K562 (cell line): ENCODE results near the gene HMGN1. TPM values are rescaled to one million over a fixed set of nuclear protein-coding genes. Genes with fewer than 3 reads are reported as not detected.

Experiments
- BCL6 ChIP-seq: fragments of 250-450 bp; sonication (Bioruptor Pico); IDR thresholded peaks from 2 replicates; pipeline ENCODE4 v1.4.0; 2020
- CBFA2T3 ChIP-seq: fragments of 450-650 bp; IDR thresholded peaks from 2 replicates; pipeline ENCODE4 v1.6.1; 2017
- CBX3 ChIP-seq, 2 experiments: IDR thresholded peaks; 1 replicate in 1 of 2; 2 replicates in 1 of 2; pipeline ENCODE4 v1.6.1; 2012; ENCODE audit warnings: inconsistent platforms in 2 of 2, low read length in 2 of 2, borderline replicate concordance in 1 of 2, control low read depth in 1 of 2
- CHD1 ChIP-seq: fragments of 200-600 bp; sonication (generic); IDR thresholded peaks from one replicate; pipeline ENCODE4 v1.6.1; 2012; ENCODE audit warnings: mild to moderate bottlenecking, moderate library complexity, low read length, inconsistent platforms
- DPF2 ChIP-seq: fragments of 450-650 bp; IDR thresholded peaks from 2 replicates; pipeline ENCODE4 v1.6.1; 2016
- E2F1 ChIP-seq: sonication (generic); formaldehyde crosslinking; IDR thresholded peaks from 2 replicates; pipeline ENCODE4 v1.8.1; 2023; ENCODE audit warnings: mild to moderate bottlenecking, missing genetic modification reagents, moderate library complexity
- HDAC6 ChIP-seq: IDR thresholded peaks from 2 replicates; pipeline ENCODE4 v1.6.1; 2012; ENCODE audit warnings: low read depth, mild to moderate bottlenecking, control low read depth, inconsistent platforms, low read length, moderate library complexity
- HIVEP1 ChIP-seq: fragments of 250-450 bp; sonication (Bioruptor Pico); IDR thresholded peaks from 2 replicates; pipeline ENCODE4 v1.4.0; 2020; ENCODE audit warnings: mild to moderate bottlenecking
- HMG20B ChIP-seq: fragments of 250-450 bp; sonication (Bioruptor Pico); IDR thresholded peaks from 2 replicates; pipeline ENCODE4 v1.5.0; 2021; ENCODE audit warnings: mild to moderate bottlenecking
- ILF3 ChIP-seq: fragments of 450-650 bp; IDR thresholded peaks from 2 replicates; pipeline ENCODE4 v1.6.1; 2018; ENCODE audit warnings: antibody characterized with exemption, mild to moderate bottlenecking, moderate library complexity, borderline replicate concordance
- KLF13 ChIP-seq: fragments of 450-650 bp; IDR thresholded peaks from 2 replicates; pipeline ENCODE4 v1.6.1; 2016; ENCODE audit warnings: missing genetic modification characterization, low read depth, mild to moderate bottlenecking, missing compliant biosample characterization, moderate library complexity, borderline replicate concordance
- MCM3 ChIP-seq: fragments of 450-650 bp; IDR thresholded peaks from 2 replicates; pipeline ENCODE4 v1.6.1; 2016
- NCOA1 ChIP-seq: fragments of 450-650 bp; IDR thresholded peaks from 2 replicates; pipeline ENCODE4 v1.6.1; 2016; ENCODE audit warnings: low read depth
- NRF1 ChIP-seq, 2 experiments: fragments of 450-650 bp; IDR thresholded peaks in 1 of 2; conservative IDR thresholded peaks in 1 of 2; 2 replicates each; pipeline ENCODE4 v1.6.1; 2014; ENCODE audit warnings: mild to moderate bottlenecking in 2 of 2
- PCBP1 ChIP-seq: fragments of 200-400 bp; formaldehyde crosslinking; IDR thresholded peaks from 2 replicates; pipeline ENCODE4 v1.6.1; 2018; ENCODE audit warnings: mild to moderate bottlenecking, low read depth, low read length; ENCODE audit not compliant: poor library complexity, severe bottlenecking
- PCBP2 ChIP-seq: fragments of 200-400 bp; formaldehyde crosslinking; IDR thresholded peaks from 2 replicates; pipeline ENCODE4 v1.6.1; 2018; ENCODE audit warnings: low read length, low read depth, mild to moderate bottlenecking, moderate library complexity; ENCODE audit not compliant: poor library complexity, severe bottlenecking
- RBM25 ChIP-seq: fragments of 200-400 bp; formaldehyde crosslinking; IDR thresholded peaks from 2 replicates; pipeline ENCODE4 v1.6.1; 2018; ENCODE audit warnings: low read length, low read depth, moderate library complexity; ENCODE audit not compliant: severe bottlenecking
- SRF ChIP-seq, 2 experiments: fragments of 250-450, 450-650 bp in 1 of 2; sonication (Bioruptor Pico) in 1 of 2; sonication (generic) in 1 of 2; formaldehyde crosslinking; IDR thresholded peaks; 2 replicates each; pipeline versions ENCODE4 v1.5.0 to v1.5.1; 2020 to 2022; ENCODE audit warnings: mild to moderate bottlenecking in 1 of 2, missing genetic modification reagents in 1 of 2
- TOE1 ChIP-seq, 2 experiments: fragments of 450-650 bp in 1 of 2; sonication (generic) in 1 of 2; formaldehyde crosslinking in 1 of 2; IDR thresholded peaks; 2 replicates each; pipeline versions ENCODE4 v1.7.1 to v1.8.0; 2016 to 2022; ENCODE audit warnings: borderline replicate concordance in 2 of 2, mild to moderate bottlenecking in 2 of 2, antibody characterized with exemption in 1 of 2, inconsistent platforms in 1 of 2, low read depth in 1 of 2, missing genetic modification reagents in 1 of 2, moderate library complexity in 1 of 2
- ZBTB17 ChIP-seq: fragments of 450-650 bp; formaldehyde crosslinking; IDR thresholded peaks from 2 replicates; pipeline ENCODE4 v1.4.0; 2020; ENCODE audit warnings: mild to moderate bottlenecking
- ZNF133 ChIP-seq: fragments of 250-450 bp; sonication (Bioruptor Pico); IDR thresholded peaks from 2 replicates; pipeline ENCODE4 v1.4.0; 2020; ENCODE audit warnings: mild to moderate bottlenecking
- ZNF224 ChIP-seq: sonication (generic); formaldehyde crosslinking; IDR thresholded peaks from 2 replicates; pipeline ENCODE4 v1.8.0; 2022; ENCODE audit warnings: mild to moderate bottlenecking, missing genetic modification reagents
- ZNF354B ChIP-seq: fragments of 250-450 bp; sonication (Bioruptor Pico); IDR thresholded peaks from 2 replicates; pipeline ENCODE4 v1.4.0; 2020
- ZNF57 ChIP-seq: fragments of 450-650 bp; formaldehyde crosslinking; IDR thresholded peaks from 2 replicates; pipeline ENCODE4 v1.4.0; 2020; ENCODE audit warnings: mild to moderate bottlenecking, moderate library complexity
- polyA plus RNA-seq, 8 experiments: library from polyadenylated mRNA; depleted of rRNA in 4 of 8; stranded (reverse) in 5 of 8; unstranded in 3 of 8; fragments of >200 nt; fragmentation: Nextera tagmentation in 2 of 8; fragmentation: Illumina TruSeq in 1 of 8; extraction: Ambion mirVana in 2 of 8; extraction: Trizol in 1 of 8; gene quantifications; 2 replicates each; pipeline versions ENCODE4 v1.2.1 to v1.2.3, GENCODE V29; 2011 to 2014; ENCODE audit warnings: inconsistent platforms in 1 of 8, missing spikeins in 1 of 8
- total RNA-seq, 7 experiments: library from RNA; depleted of rRNA in 6 of 7; stranded (reverse); fragments of >200 nt in 6 of 7; fragmentation: Illumina TruSeq in 2 of 7; extraction: Trizol in 2 of 7; gene quantifications; 2 replicates each; pipeline versions ENCODE4 v1.2.1 to v1.2.3, GENCODE V29; 2011 to 2021; ENCODE audit warnings: low replicate concordance in 1 of 7
- TF ChIP-seq, protein P1 (sequence below): sonication (generic); formaldehyde crosslinking; IDR thresholded peaks from 2 replicates; pipeline ENCODE4 v1.8.0; 2022; ENCODE audit warnings: mild to moderate bottlenecking, missing genetic modification reagents
- TF ChIP-seq, protein P2 (sequence below): fragments of 250-450 bp; sonication (Bioruptor Pico); IDR thresholded peaks from 2 replicates; pipeline ENCODE4 v1.5.0; 2021

HMGN1 gene
- total and polyA plus RNA-seq, 9 of the 15 experiments (the other 6 are each of a cell fraction or from before 2014, with no cell fraction given): 124 to 626 (median 498) TPM

DNA sequence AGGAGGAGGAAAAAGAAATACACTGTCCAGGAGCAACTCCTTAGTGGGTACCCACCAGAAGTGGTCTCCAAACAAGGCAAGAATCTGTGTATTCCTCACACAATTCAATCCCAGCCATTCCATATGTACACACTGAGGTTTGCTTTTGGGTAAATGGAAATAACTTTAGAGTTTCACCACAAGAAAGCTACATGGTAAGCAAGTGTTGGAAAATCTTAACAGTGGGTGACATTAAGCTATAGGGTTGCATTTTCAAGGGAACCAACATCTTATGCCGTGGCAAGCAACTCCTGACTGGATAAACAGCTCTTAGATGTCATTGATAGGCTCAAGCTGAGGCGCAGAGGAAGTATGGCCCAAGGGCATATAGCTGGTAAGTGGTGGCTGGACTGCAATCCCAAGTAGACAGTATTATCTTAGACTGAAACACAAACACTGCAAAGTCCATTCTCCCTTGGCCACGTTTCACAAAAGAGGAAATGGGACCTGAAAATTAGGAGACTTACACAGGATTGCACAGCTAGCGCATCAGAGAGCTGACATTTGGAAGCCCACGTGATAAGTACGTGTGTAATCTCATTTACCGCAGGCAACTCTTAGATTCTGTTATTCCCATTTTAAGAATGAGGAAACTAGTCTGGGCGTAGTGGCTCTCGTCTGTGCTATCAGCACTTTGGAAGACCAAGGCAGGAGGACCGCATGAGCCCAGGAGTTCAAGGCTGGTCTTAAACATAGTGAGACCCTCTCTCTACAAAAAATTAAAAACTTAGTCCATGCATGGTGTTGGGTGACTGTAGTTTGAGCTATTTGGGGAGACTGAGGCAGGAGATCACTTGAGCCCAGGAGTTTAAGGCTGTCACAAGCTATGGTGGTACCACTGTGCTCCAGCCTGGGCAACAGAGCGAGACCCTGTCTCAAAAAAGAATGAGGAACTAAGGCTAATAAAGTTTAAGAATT is 31.5 kb downstream of the HMGN1 start (continued):
- TF ChIP-seq, protein P1, sequence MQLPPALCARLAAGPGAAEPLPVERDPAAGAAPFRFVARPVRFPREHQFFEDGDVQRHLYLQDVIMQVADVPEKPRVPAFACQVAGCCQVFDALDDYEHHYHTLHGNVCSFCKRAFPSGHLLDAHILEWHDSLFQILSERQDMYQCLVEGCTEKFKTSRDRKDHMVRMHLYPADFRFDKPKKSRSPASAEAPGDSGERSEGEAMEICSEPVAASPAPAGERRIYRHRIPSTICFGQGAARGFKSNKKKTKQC (CRISPR knock-in tag): no peak
- TF ChIP-seq, protein P2, sequence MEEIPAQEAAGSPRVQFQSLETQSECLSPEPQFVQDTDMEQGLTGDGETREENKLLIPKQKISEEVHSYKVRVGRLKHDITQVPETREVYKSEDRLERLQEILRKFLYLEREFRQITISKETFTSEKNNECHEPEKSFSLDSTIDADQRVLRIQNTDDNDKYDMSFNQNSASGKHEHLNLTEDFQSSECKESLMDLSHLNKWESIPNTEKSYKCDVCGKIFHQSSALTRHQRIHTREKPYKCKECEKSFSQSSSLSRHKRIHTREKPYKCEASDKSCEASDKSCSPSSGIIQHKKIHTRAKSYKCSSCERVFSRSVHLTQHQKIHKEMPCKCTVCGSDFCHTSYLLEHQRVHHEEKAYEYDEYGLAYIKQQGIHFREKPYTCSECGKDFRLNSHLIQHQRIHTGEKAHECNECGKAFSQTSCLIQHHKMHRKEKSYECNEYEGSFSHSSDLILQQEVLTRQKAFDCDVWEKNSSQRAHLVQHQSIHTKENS: no peak
- TF ChIP-seq PCBP1 (no peak), ZBTB17 (CRISPR knock-in tag) (no peak), NCOA1 (no peak), SRF (CRISPR knock-in tag; IDR thresholded peaks at IDR 0.05) (peak; percentile 68 to 78; a peak in 3 of 4 replicates), MCM3 (no peak), TOE1 (IDR thresholded peaks at IDR 0.05; ENCODE audit: borderline replicate concordance) (peak; percentile 86; the same call in 1 of the 2 replicates), TOE1 (CRISPR knock-in tag; IDR thresholded peaks at IDR 0.05; ENCODE audit: borderline replicate concordance, low read depth) (no peak), ZNF133 (no peak), CBFA2T3 (peak; percentile 31; the same call in 1 of the 2 replicates), HIVEP1 (CRISPR knock-in tag) (peak; percentile 42; the same call in 1 of the 2 replicates), ILF3 (no peak), HMG20B (CRISPR knock-in tag) (no peak), BCL6 (CRISPR knock-in tag) (peak; percentile 7), KLF13 (0 out of 2 replicates have a peak, but pooled peaks have one; percentile 11), ZNF57 (CRISPR knock-in tag) (no peak), NRF1 (conservative IDR thresholded peaks at IDR 0.05 in 1 of 2, IDR thresholded peaks at IDR 0.05 in 1 of 2) (peak; percentile 81 to 85), ZNF224 (CRISPR knock-in tag) (no peak), PCBP2 (no peak), CBX3 (IDR thresholded peaks at IDR 0.05; ENCODE audit: borderline replicate concordance in 1 of 2, low read length in 2 of 2) (peak in 1 of 2 experiments; percentile 28; a peak in 1 of 3 replicates), E2F1 (CRISPR knock-in tag) (no peak), CHD1 (no peak), RBM25 (peak; percentile 3), ZNF354B (CRISPR knock-in tag) (no peak), DPF2 (peak; percentile 76; the same call in 1 of the 2 replicates), HDAC6 (no peak)
